OCI-LY1 (cell line): Measurements from ENCODE around the gene TBPL1.

ENCODE experiments used
- H2AFZ ChIP-seq: fragments of 200-600 bp; sonication (generic), shearing (Covaris generic); 2 replicates; pipeline ENCODE4 v1.6.0; 2014; ENCODE audit warnings: antibody characterized with exemption, mild to moderate bottlenecking, low read length
- H3F3A ChIP-seq: fragments of 200-600 bp; sonication (generic), shearing (Covaris generic); 2 replicates; pipeline ENCODE4 v1.6.0; 2014; ENCODE audit warnings: mild to moderate bottlenecking, antibody characterized with exemption, low read length, moderate library complexity; ENCODE audit not compliant: insufficient read depth
- H3K27ac ChIP-seq: fragments of 200-600 bp; sonication (generic); 2 replicates; pipeline ENCODE4 v1.5.1; 2014; ENCODE audit warnings: low read length, mixed run types, mild to moderate bottlenecking, low read depth; ENCODE audit not compliant: poor library complexity, severe bottlenecking
- H3K27me3 ChIP-seq: fragments of 200-600 bp; sonication (generic); 2 replicates; pipeline ENCODE4 v1.6.0; 2014; ENCODE audit warnings: antibody characterized with exemption, mild to moderate bottlenecking, low read length, moderate library complexity; ENCODE audit not compliant: insufficient read depth
- H3K36me3 ChIP-seq: fragments of 200-600 bp; sonication (generic); 2 replicates; pipeline ENCODE4 v1.6.1; 2014; ENCODE audit warnings: mild to moderate bottlenecking, antibody characterized with exemption, low read length, moderate library complexity, mixed read lengths; ENCODE audit not compliant: insufficient read depth
- H3K4me1 ChIP-seq: fragments of 200-600 bp; sonication (generic); 2 replicates; pipeline ENCODE4 v1.5.1; 2014; ENCODE audit warnings: mild to moderate bottlenecking, low read length, moderate library complexity; ENCODE audit not compliant: insufficient read depth, severe bottlenecking
- H3K4me2 ChIP-seq: fragments of 200-600 bp; sonication (generic), shearing (Covaris generic); 2 replicates; pipeline ENCODE4 v1.6.1; 2014; ENCODE audit warnings: low read length
- H3K4me3 ChIP-seq: fragments of 200-600 bp; sonication (generic); 2 replicates; pipeline ENCODE4 v1.5.1; 2014; ENCODE audit warnings: low read length, low read depth, mild to moderate bottlenecking, mixed read lengths; ENCODE audit not compliant: poor library complexity, severe bottlenecking
- H3K79me2 ChIP-seq: fragments of 200-600 bp; shearing (Covaris generic); 2 replicates; pipeline ENCODE4 v1.6.1; 2016; ENCODE audit warnings: mixed run types, low read length, mixed read lengths; ENCODE audit not compliant: insufficient read depth
- H3K9ac ChIP-seq: fragments of 200-600 bp; sonication (generic), shearing (Covaris generic); 2 replicates; pipeline ENCODE4 v1.6.1; 2014; ENCODE audit warnings: mild to moderate bottlenecking, low read length, mixed read lengths
- H3K9me2 ChIP-seq: fragments of 200-600 bp; sonication (generic), shearing (Covaris generic); 2 replicates; pipeline ENCODE4 v1.6.1; 2014; ENCODE audit warnings: low read depth, mild to moderate bottlenecking, low read length, mixed read lengths
- H3K9me3 ChIP-seq: fragments of 200-600 bp; shearing (Covaris generic); 2 replicates; pipeline ENCODE4 v1.6.1; 2014; ENCODE audit warnings: low read length, mixed read lengths
- H4K20me1 ChIP-seq: fragments of 200-600 bp; sonication (generic), shearing (Covaris generic); 2 replicates; pipeline ENCODE4 v1.6.0; 2016; ENCODE audit warnings: mild to moderate bottlenecking, low read length; ENCODE audit not compliant: insufficient read depth
- EZH2 ChIP-seq: fragments of 200-600 bp; sonication (generic), shearing (Covaris generic); IDR thresholded peaks from 2 replicates; pipeline ENCODE4 v1.8.0; 2017; ENCODE audit warnings: borderline replicate concordance, mixed run types, mild to moderate bottlenecking, antibody characterized with exemption, low read length, moderate library complexity, mixed read lengths
- TF ChIP-seq, protein P1 (sequence below): fragments of 200-600 bp; sonication (generic), shearing (Covaris generic); IDR thresholded peaks from 2 replicates; pipeline ENCODE4 v1.5.1; 2017; ENCODE audit warnings: mild to moderate bottlenecking, antibody characterized with exemption, low read length, moderate library complexity, mixed read lengths

The TBPL1 gene

DNA sequence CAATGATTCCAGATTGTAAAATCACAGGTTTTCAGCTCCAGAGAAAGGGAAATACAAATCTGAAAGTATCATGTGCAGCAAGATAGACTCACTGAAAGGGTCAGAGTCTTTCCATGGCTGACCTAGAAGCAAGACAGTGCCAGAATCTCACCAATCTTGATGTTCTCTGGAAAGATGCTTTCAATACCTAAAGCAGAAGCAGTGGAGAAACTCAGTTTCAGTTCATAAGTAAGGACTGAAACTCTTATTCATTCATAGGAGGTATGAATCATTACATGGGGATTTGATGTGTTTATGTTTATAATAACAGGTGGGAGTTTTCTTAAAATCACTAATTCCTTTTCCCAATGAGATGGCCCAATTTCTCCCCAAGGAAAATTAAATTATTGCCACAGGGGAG, 56.9 kb downstream of the TBPL1 start:
- H3F3A ChIP-seq: no peaks in the 10 kb centered on the region
- no peak overlapping the region for H3K9ac ChIP-seq
- H3K79me2 ChIP-seq: no peaks in the 10 kb centered on the region
- no peaks in the 10 kb centered on the region for H3K9me2 ChIP-seq
- no peaks in the 10 kb centered on the region for H3K9me3 ChIP-seq
- peaks cover 12% of the 10 kb centered on the region for H3K4me1 ChIP-seq
- H3K27me3 ChIP-seq: no peaks in the 10 kb centered on the region; the same call in 1 of the 2 replicates
- no peak for TF ChIP-seq EZH2
- TF ChIP-seq, protein P1, sequence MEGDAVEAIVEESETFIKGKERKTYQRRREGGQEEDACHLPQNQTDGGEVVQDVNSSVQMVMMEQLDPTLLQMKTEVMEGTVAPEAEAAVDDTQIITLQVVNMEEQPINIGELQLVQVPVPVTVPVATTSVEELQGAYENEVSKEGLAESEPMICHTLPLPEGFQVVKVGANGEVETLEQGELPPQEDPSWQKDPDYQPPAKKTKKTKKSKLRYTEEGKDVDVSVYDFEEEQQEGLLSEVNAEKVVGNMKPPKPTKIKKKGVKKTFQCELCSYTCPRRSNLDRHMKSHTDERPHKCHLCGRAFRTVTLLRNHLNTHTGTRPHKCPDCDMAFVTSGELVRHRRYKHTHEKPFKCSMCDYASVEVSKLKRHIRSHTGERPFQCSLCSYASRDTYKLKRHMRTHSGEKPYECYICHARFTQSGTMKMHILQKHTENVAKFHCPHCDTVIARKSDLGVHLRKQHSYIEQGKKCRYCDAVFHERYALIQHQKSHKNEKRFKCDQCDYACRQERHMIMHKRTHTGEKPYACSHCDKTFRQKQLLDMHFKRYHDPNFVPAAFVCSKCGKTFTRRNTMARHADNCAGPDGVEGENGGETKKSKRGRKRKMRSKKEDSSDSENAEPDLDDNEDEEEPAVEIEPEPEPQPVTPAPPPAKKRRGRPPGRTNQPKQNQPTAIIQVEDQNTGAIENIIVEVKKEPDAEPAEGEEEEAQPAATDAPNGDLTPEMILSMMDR: no peak
- H3K4me3 ChIP-seq: no peak overlapping the region
- H4K20me1 ChIP-seq: no peaks in the 10 kb centered on the region
- no peak overlapping the region for H2AFZ ChIP-seq
- no peak overlapping the region for H3K4me2 ChIP-seq
- no peak overlapping the region for H3K27ac ChIP-seq
- no peaks in the 10 kb centered on the region; the same call in 1 of the 2 replicates for H3K36me3 ChIP-seq

DNA sequence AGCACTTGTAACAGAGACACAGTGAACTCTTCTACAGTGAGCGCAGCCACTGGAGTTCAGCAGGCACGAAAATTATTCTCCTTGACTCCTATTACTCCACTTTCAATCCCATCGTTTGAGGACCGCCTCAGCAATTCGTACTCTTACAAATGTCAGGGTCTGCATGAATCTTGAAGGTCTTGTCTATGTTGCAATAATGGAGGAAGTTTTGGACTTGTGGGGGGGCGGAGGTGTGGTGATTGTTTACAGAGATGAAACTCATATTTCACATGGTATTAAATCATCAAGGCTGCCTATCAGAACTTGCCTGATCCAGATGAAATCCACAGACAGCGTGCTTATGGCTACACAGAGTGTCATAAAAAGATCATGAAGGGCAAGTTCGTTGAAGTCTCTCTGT, 57.4 kb downstream of the TBPL1 start:
- Histone ChIP-seq H3K9me2 (no peaks in the 10 kb centered on the region), H3K9me3 (no peaks in the 10 kb centered on the region), H3K27ac (no peak overlapping the region), H3K79me2 (no peaks in the 10 kb centered on the region), H3K9ac (no peak overlapping the region), H4K20me1 (no peaks in the 10 kb centered on the region), H2AFZ (no peak overlapping the region), H3F3A (no peaks in the 10 kb centered on the region), H3K4me2 (no peak overlapping the region), H3K4me1 (peaks cover 12% of the 10 kb centered on the region), H3K4me3 (no peak overlapping the region), H3K36me3 (no peaks in the 10 kb centered on the region; the same call in 1 of the 2 replicates), H3K27me3 (no peaks in the 10 kb centered on the region; the same call in 1 of the 2 replicates)
- TF ChIP-seq EZH2: no peak
- TF ChIP-seq, protein P1: no peak

DNA sequence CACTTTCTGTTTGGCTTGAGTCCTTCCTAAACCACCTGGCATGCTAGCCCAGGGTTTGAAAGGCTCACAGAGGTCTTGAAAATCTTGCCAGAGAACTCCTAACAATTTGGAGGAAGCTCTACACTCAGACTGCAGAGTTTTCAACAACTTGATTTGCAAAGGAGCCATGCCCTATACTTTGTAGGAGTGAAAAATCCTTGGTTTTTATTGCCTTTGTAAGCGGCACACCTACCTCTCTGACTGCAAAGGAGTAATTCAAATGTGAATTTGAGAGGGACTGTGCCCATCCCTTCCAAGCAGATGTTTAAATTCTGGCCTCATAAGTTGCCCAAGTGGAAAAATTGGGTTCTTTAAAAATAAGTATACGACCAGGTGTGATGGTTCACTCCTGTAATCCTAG, 58.0 kb downstream of the TBPL1 start:
- Histone ChIP-seq H3K27me3 (no peaks in the 10 kb centered on the region; the same call in 1 of the 2 replicates), H3K9me2 (no peaks in the 10 kb centered on the region), H4K20me1 (no peaks in the 10 kb centered on the region), H2AFZ (no peak overlapping the region), H3K36me3 (no peaks in the 10 kb centered on the region; the same call in 1 of the 2 replicates), H3K4me2 (no peak overlapping the region), H3K4me1 (peaks cover 12% of the 10 kb centered on the region), H3K9me3 (no peaks in the 10 kb centered on the region), H3K27ac (no peak overlapping the region), H3K79me2 (no peaks in the 10 kb centered on the region), H3K4me3 (no peak overlapping the region), H3F3A (no peaks in the 10 kb centered on the region), H3K9ac (no peak overlapping the region)
- no peak for TF ChIP-seq EZH2
- TF ChIP-seq, protein P1: no peak
